Measurements from ENCODE around the gene NKPD1. TPM values are rescaled to one million over a fixed set of nuclear protein-coding genes. Genes with fewer than 3 reads are reported as not detected.

Gene NKPD1
- total RNA-seq, 4 donors from 2014 or later = 42.0 to 100 (median 51.4) TPM

DNA sequence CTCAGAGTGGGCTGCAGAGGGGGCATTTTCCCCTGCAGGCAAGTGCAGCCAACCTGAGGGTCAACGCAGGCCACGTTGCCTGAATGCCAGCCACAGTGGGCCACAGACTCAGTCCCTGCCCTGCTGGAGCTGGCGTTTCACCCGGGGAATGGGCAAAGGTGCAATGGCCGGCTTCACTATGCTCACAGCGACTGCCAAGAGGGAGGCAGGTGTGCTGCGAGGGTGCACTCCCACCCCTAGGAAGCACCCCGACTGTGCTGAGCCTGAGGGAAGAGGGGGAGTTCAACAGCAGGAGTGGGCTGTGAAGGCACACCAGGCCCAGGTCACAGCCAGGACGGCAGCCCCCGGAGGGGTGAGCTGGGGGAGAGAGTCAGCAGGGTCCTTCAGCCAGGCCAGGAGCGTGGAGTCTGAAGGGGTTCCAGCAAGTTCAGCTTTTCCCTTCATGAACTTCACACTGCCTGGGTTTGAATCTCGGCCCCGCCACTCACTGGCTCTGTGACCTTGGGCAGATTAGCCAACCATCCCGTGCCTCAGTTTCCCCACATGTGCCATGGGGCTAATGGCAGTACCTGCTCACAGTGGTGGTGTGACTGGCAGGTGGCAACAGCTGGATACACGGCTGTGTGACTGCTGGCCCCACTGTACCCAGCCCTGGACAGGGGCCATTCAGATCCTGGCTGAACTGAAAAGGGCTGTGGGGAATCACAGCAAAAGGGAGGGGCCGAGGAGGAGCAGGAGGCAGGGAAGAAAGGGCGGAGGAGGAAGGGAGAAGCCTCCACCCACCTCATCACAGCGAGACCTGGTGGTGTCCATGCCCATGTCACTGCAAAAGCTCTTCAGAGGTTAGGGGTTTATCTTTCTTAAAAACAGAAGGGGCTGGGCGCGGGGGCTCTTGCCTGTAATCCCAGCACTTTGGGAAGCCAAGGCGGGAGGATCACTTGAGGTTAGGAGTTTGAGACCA lies 9.6 kb upstream of the NKPD1 start:
- intact Hi-C loops (cut with DNase I; ENCODE audit: low total_unique reads) = no loop called here
- no peak for DNase-seq (ENCODE audit: low spot score in 2 of 2)
- no peak overlapping the region for H3K4me3 ChIP-seq (ENCODE audit: low read depth, poor library complexity, severe bottlenecking)
- TF ChIP-seq, protein P1, sequence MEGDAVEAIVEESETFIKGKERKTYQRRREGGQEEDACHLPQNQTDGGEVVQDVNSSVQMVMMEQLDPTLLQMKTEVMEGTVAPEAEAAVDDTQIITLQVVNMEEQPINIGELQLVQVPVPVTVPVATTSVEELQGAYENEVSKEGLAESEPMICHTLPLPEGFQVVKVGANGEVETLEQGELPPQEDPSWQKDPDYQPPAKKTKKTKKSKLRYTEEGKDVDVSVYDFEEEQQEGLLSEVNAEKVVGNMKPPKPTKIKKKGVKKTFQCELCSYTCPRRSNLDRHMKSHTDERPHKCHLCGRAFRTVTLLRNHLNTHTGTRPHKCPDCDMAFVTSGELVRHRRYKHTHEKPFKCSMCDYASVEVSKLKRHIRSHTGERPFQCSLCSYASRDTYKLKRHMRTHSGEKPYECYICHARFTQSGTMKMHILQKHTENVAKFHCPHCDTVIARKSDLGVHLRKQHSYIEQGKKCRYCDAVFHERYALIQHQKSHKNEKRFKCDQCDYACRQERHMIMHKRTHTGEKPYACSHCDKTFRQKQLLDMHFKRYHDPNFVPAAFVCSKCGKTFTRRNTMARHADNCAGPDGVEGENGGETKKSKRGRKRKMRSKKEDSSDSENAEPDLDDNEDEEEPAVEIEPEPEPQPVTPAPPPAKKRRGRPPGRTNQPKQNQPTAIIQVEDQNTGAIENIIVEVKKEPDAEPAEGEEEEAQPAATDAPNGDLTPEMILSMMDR (IDR thresholded peaks at IDR 0.05) = no peak
- no peak for TF ChIP-seq POLR2A (IDR thresholded peaks at IDR 0.05)
- 71 to 75% methylated on average over 15 to 21 of the region's 21 CpGs for WGBS, 2 donors

DNA sequence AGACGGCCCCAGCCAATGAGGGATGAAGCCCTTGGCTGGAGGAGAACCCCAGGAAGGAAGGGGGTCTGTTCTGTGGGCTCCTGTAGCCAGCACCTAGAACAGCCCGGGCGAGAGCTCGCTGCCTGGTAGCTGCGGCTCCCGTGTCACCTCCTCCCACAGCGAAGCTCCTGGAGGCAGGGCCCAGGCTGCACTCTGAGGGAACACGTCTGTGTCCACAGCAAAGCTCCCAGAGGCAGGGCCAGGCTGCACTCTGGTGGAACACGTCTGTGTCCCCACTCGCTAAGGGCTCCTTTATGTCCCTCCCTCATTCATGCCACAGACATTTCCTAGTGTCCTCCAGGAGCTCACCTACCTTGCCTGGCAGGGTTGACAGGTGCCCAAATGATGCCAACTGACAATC lies 8.8 kb upstream of the NKPD1 start:
- no peak overlapping the region for H3K4me3 ChIP-seq (ENCODE audit: low read depth, poor library complexity, severe bottlenecking)
- intact Hi-C loops (cut with DNase I; ENCODE audit: low total_unique reads) = no loop called here
- 87 to 91% methylated on average over 10 of the region's 10 CpGs for WGBS, 2 donors
- TF ChIP-seq POLR2A (IDR thresholded peaks at IDR 0.05) = no peak
- TF ChIP-seq, protein P1 (IDR thresholded peaks at IDR 0.05) = no peak
- no peak for DNase-seq (ENCODE audit: low spot score in 2 of 2)

DNA sequence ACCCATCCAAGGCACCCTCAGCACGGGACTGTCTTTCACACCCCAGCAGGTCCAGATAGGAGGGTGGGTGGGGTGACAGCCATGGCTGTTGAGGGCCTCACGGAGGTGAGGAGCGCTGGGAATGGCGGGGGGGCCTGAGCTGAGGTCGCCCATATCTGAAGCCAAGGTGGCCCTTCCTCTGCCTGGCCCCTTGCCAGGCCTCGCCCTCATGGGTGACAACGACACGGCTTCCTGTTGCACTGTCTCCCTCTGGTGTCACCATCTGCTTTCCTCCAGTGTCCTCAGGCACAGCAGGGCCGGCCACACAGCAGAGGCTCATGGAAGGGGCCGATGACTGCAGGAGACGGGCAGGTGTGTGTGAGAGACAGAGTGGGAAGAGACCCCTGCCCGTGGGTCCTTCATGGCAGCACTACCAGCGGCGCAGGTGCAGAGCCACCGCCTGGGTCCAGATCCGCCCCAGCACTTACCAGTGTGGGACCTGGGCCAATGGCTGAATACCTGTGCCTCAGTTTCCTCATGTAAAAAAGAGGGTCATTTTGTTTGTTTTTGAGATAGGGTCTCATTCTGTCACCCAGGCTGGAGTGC lies 8.1 kb upstream of the NKPD1 start:
- TF ChIP-seq, protein P1 (IDR thresholded peaks at IDR 0.05) = no peak
- no peak for TF ChIP-seq POLR2A (IDR thresholded peaks at IDR 0.05)
- WGBS, 2 donors = 78 to 81% methylated on average over 16 of the region's 16 CpGs
- no peak overlapping the region for H3K4me3 ChIP-seq (ENCODE audit: low read depth, poor library complexity, severe bottlenecking)
- DNase-seq (ENCODE audit: low spot score in 2 of 2) = no peak
- intact Hi-C loops (cut with DNase I; ENCODE audit: low total_unique reads) = no loop called here

DNA sequence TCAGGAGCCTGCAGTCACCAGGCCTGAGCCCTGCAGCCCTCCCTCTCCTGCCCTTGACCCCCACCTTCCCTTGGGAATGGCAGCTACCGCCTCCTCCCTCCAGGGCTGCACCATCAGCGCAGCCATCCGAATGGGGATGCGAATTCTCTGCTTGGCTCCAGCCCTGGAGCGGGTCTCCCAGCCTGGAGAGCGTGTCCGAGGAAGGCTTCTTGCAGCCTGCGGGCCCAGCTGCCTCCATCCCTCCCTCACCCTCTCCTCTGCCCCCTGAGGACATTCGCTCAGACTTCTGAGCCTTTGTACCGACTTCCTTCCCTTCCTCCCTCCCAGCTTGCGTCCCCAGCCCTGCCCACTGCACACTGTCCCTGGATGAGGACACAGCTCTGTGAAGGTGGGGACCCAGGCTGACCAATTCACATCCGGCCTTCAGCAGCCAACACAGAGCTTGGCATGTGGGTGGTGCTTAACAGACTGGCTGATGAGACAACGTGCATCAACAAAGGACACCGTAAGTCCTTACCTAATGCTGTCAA lies 6.0 kb upstream of the NKPD1 start:
- WGBS, 2 donors = 55 to 57% methylated on average over 14 of the region's 14 CpGs
- no peak for DNase-seq (ENCODE audit: low spot score in 2 of 2)
- no peak for TF ChIP-seq POLR2A (IDR thresholded peaks at IDR 0.05)
- TF ChIP-seq, protein P1 (IDR thresholded peaks at IDR 0.05) = no peak
- H3K4me3 ChIP-seq (ENCODE audit: low read depth, poor library complexity, severe bottlenecking) = no peak overlapping the region
- intact Hi-C loops (cut with DNase I; ENCODE audit: low total_unique reads) = no loop called here

DNA sequence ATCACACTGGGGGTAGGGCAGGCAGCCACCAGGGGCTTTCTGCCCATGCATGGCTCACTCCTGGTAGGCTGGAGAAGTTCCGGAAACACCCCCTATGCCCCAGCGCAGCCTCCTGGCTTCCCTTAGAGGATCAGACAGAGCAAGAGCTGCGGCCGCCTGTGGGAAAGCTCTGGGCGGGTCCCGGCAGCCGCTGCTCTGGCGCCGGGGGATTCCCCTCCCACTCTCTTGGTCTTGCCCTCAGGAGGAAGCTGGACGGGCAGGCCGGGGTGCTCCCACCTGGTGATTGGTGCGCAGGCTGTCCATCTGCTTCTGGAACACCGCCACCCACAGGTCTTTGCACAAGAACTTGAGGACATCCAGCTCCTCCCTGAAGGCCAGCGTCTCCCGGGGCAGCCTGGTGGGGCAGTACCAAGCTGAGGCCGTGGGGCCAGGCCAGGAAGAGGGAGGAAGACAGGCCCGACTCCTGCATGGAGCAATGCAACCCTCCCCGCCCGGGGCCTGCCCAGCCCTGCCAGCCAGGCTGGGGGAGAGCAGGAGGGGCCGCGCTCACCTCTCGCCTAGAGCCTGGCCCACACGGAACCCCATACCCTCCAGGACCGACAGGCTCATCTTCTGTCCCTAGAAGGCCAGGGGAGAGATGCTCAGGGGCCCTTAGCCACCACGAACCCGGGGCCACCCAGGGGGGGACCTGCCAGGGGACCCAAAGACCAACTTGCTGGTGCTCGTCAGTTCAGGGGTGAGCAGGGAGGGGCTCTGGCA lies 4.0 kb upstream of the NKPD1 start:
- TF ChIP-seq, protein P1 (IDR thresholded peaks at IDR 0.05) = no peak
- TF ChIP-seq POLR2A (IDR thresholded peaks at IDR 0.05) = no peak
- WGBS, 2 donors = 23 to 27% methylated on average over 21 to 26 of the region's 27 CpGs
- peak in 1 of 2 donors; percentile 91 for DNase-seq (ENCODE audit: low spot score in 2 of 2)
- intact Hi-C loops (cut with DNase I; ENCODE audit: low total_unique reads) = no loop called here
- no peak overlapping the region for H3K4me3 ChIP-seq (ENCODE audit: low read depth, poor library complexity, severe bottlenecking)

Measured in lower leg skin (tissue), 4 donors.